Activated CD4-positive, alpha-beta T cell treated with anti-CD3 and anti-CD28 coated beads, Interleukin-2, amount 10 ng/mL, durations not matched to agents 7 days and 5 days (primary cell): ENCODE results near the gene RBPJ. TPM values are rescaled to one million over a fixed set of nuclear protein-coding genes. Genes with fewer than 3 reads are reported as not detected.
"Not testable (repeated sequence)": the region's sequence is repeated elsewhere in the genome, so short reads cannot be mapped to it uniquely, and the experiment has no call there.

ENCODE experiments used
- CTCF ChIA-PET: fragments of 350-600 bp; sonication (Branson Sonifier 250); formaldehyde crosslinking; loops from one replicate; lab custom pipeline; 2021; ENCODE audit warnings: antibody characterized with exemption; lab: Charles Lee
- POLR2A ChIA-PET: fragments of 350-600 bp; sonication (Branson Sonifier 250); formaldehyde crosslinking; loops from one replicate; lab custom pipeline; 2021; ENCODE audit warnings: antibody characterized with exemption; lab: Charles Lee
- DNase-seq: peaks from one replicate; pipeline ENCODE4 v3.0.0-alpha.2; 2020
- H3K27ac Mint-ChIP-seq: one replicate; pipeline ENCODE4 v1.8.0; 2021; ENCODE audit warnings: mild to moderate bottlenecking, moderate library complexity, mixed read lengths
- H3K27me3 Mint-ChIP-seq: one replicate; pipeline ENCODE4 v1.8.0; 2021; ENCODE audit warnings: mixed read lengths
- H3K36me3 Mint-ChIP-seq: one replicate; pipeline ENCODE4 v1.8.0; 2021; ENCODE audit warnings: low read depth, mixed read lengths
- H3K4me1 Mint-ChIP-seq: one replicate; pipeline ENCODE4 v1.8.0; 2021; ENCODE audit warnings: mixed read lengths
- H3K4me3 Mint-ChIP-seq: one replicate; pipeline ENCODE4 v1.8.0; 2021; ENCODE audit warnings: mild to moderate bottlenecking, moderate library complexity, mixed read lengths
- H3K9me3 Mint-ChIP-seq: one replicate; pipeline ENCODE4 v1.8.0; 2021; ENCODE audit warnings: mixed read lengths
- total RNA-seq, 2 experiments: library from RNA; stranded (reverse); gene quantifications; one replicate each; pipeline ENCODE4 v1.2.3, GENCODE V29; 2021

Gene RBPJ
- total RNA-seq, 2 experiments from 2014 or later = 66.4 to 74.9 TPM

GRCh38 chr4:26308568-26308967 lies 12.2 kb upstream of the RBPJ start:
- Mint-ChIP-seq H3K9me3 (no peaks in the 10 kb centered on the region), H3K4me1 (peaks cover 22% of the 10 kb centered on the region), H3K27ac (no peak overlapping the region), H3K27me3 (no peaks in the 10 kb centered on the region), H3K4me3 (no peak overlapping the region), H3K36me3 (no peaks in the 10 kb centered on the region)
- ChIA-PET CTCF (interaction anchor here (1.3 to 3.2 kb wide), 3 partner anchors 10 to 226 kb away, joined by 3 to 9 read pairs (median 3); no protein-coding TSS in a partner anchor), POLR2A (no interaction called here)
- DNase-seq = no peak

GRCh38 chr4:26310264-26310663 lies 10.6 kb upstream of the RBPJ start:
- Mint-ChIP-seq H3K27ac (no peak overlapping the region), H3K4me1 (peaks cover 22% of the 10 kb centered on the region), H3K9me3 (peaks cover 9% of the 10 kb centered on the region), H3K4me3 (no peak overlapping the region), H3K36me3 (peaks cover 7% of the 10 kb centered on the region), H3K27me3 (no peaks in the 10 kb centered on the region)
- DNase-seq = no peak
- ChIA-PET CTCF (interaction anchor here (0.7 to 3.2 kb wide), 5 partner anchors 8 to 206 kb away, joined by 3 to 9 read pairs (median 4); no protein-coding TSS in a partner anchor), POLR2A (no interaction called here)

- H3K27me3 Mint-ChIP-seq = no peaks in the 10 kb centered on the region
- POLR2A ChIA-PET = interaction anchor here (0.6 kb wide), 1 partner anchor 12 kb away, joined by 3 read pairs; no protein-coding TSS in a partner anchor
- peaks cover 14% of the 10 kb centered on the region for H3K36me3 Mint-ChIP-seq
- no peak overlapping the region for H3K4me3 Mint-ChIP-seq
- H3K9me3 Mint-ChIP-seq = peaks cover 16% of the 10 kb centered on the region
- H3K27ac Mint-ChIP-seq = no peak overlapping the region
- no peak for DNase-seq
- H3K4me1 Mint-ChIP-seq = peaks cover 22% of the 10 kb centered on the region
- CTCF ChIA-PET = interaction anchor here (0.6 to 3.2 kb wide), 7 partner anchors 7 to 673 kb away, joined by 3 to 9 read pairs (median 3); no protein-coding TSS in a partner anchor
Observed at GRCh38 chr4:26311633-26312032, 9.2 kb upstream of the RBPJ start.

DNA sequence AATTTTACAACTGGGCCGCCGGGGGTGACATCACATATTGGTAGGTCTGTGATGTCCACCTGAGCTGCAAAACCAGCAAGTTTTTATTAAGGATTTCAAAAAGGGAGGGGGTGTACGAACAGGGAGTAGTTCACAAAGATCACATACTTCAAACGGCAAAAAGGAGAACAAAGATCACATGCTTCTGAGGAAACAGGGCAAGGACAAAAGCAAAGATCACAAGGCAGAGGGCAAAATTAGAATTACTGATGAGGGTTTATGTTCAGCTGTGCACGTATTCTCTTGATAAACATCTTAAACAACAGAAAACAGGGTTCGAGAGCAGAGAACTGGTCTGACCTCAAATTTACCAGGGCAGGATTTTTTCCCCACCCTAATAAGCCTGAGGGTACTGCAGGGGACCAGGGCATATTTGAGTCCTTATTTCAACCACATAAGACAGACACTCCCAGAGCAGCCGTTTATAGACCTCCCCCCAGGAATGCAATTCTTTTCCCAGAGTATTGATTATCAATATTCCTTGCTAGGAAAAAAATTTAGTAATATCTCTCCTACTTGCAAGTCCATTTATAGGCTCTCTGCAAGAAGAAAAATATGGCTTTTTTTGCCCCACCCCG lies 5.4 kb upstream of the RBPJ start:
- H3K4me3 Mint-ChIP-seq, POLR2A ChIA-PET, H3K27ac Mint-ChIP-seq, H3K27me3 Mint-ChIP-seq, CTCF ChIA-PET, DNase-seq: not testable (repeated sequence)
- Mint-ChIP-seq H3K36me3 (peaks cover 23% of the 10 kb centered on the region), H3K9me3 (peaks cover 24% of the 10 kb centered on the region), H3K4me1 (peaks cover 26% of the 10 kb centered on the region)

DNA sequence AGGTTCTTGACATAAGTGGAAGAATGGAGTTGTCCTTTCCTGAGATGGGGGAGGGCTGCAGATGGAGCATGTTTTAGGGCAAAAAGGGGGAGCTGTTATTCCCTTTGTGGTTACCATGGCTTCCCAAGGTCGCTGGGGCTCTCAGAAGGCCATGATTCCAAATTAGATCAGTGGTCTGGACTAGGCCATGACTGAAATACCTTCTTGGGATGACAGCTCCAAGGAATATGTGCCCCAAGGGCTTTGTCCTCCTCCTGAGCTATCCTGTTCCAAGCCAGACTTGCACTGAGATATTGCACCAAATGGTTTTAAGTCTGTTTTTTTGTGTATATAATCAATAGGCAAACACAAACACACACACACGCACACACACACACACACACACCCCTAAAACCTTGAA lies 3.0 kb upstream of the RBPJ start:
- DNase-seq = no peak
- H3K36me3 Mint-ChIP-seq = peaks cover 27% of the 10 kb centered on the region
- H3K27ac Mint-ChIP-seq = peak overlapping the region; percentile 99
- H3K9me3 Mint-ChIP-seq = peaks cover 24% of the 10 kb centered on the region
- peaks cover 20% of the 10 kb centered on the region for H3K4me1 Mint-ChIP-seq
- ChIA-PET POLR2A (no interaction called here), CTCF (interaction anchor here (0.5 to 1.5 kb wide), 4 partner anchors 8 to 544 kb away, joined by 3 to 9 read pairs (median 4); no protein-coding TSS in a partner anchor)
- peak overlapping the region; percentile 96 for H3K4me3 Mint-ChIP-seq
- H3K27me3 Mint-ChIP-seq = no peaks in the 10 kb centered on the region

DNA sequence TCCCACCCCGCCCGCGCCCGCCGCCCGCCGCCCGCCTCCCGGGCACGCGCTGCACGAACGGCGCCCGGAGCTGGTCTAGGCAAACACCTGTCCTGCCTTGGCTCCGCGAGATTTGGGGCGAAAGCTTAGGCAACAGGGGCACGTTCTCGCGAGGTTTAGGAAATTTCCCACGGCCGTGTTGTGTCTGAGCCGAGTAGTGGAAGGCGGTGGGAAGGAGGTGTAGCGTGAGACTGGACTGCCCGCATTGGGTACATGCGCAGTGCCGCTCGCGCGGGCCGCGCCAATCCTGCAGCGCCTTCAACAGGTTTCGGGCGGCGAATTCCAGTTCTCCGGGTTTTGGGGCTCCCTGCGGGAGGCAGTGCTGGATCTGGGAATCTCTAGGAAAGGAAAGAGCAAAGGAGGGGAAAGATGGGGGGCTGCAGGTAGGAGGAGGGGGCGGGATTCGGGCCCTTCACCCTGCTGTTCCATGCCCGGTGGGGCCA lies 1.3 kb upstream of the RBPJ start:
- POLR2A ChIA-PET = interaction anchor here (0.6 to 1.7 kb wide), 5 partner anchors 73 to 244 kb away, joined by 3 to 6 read pairs (median 5); no protein-coding TSS in a partner anchor

GRCh38 chr4:26319949-26320537 lies 771 bp upstream of the RBPJ start:
- H3K27ac Mint-ChIP-seq = peak overlapping the region; percentile 99
- peaks cover 21% of the 10 kb centered on the region for H3K36me3 Mint-ChIP-seq
- peak overlapping the region; percentile 96 for H3K4me3 Mint-ChIP-seq
- peak; percentile 42 for DNase-seq
- no peaks in the 10 kb centered on the region for H3K27me3 Mint-ChIP-seq
- CTCF ChIA-PET = interaction anchor here (0.6 to 2.0 kb wide), 6 partner anchors 8 to 261 kb away, joined by 3 to 6 read pairs (median 3); no protein-coding TSS in a partner anchor
- POLR2A ChIA-PET = interaction anchor here (0.6 to 1.7 kb wide), 4 partner anchors 73 to 244 kb away, joined by 3 to 6 read pairs (median 4); no protein-coding TSS in a partner anchor
- peaks cover 17% of the 10 kb centered on the region for H3K9me3 Mint-ChIP-seq
- peaks cover 37% of the 10 kb centered on the region for H3K4me1 Mint-ChIP-seq

More for the DNA sequence above, 1.3 kb upstream of the RBPJ start:
- peak; percentile 100 for DNase-seq
- H3K9me3 Mint-ChIP-seq = peaks cover 20% of the 10 kb centered on the region
- H3K36me3 Mint-ChIP-seq = peaks cover 23% of the 10 kb centered on the region
- H3K4me1 Mint-ChIP-seq = peaks cover 34% of the 10 kb centered on the region
- CTCF ChIA-PET = interaction anchor here (0.6 to 2.0 kb wide), 11 partner anchors 8 to 260 kb away, joined by 3 to 9 read pairs (median 3); no protein-coding TSS in a partner anchor
- peak overlapping the region; percentile 99 for H3K27ac Mint-ChIP-seq
- H3K4me3 Mint-ChIP-seq = peak overlapping the region; percentile 96
- no peaks in the 10 kb centered on the region for H3K27me3 Mint-ChIP-seq

DNA sequence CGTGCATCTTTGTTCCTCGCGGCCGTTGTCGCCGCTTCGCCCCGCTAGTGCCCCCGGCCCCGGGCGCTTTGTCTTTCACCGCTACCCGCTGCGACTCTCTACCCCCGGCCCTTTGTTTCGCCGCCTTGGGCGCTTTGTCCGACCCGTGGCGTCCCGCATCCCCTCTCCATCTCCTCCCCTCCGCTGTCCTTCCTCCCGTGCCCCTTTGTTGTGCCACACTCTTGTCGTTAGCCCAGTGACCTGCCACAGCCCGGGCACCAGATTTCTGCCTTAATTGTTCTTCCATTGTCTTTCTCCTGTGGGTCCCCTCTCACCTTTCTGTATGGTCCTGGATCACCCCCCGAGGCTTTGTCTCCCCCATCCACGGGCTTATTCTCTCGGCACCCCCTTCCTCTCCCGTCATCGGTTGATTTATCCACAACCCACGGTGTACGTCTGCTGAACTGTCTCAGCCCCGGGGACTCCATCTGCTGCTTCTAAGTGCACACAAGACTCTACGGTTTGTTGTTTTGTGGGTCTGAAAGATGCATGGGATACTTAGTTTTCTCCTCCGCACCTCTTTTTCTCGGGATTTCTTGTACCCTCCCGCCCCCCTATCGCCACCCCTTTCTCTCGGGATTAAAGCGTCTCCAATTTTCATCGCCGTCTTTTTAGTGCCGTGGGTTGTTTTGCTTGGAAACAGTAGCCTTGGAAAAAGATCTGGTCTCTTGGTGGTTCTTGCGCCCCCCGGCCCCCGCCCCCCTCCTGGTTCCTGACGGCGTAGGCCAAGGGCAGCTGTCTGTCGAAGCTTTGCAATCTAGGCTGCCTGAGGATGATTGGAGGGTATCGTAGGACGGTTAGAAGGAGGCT lies 783 bp downstream of the RBPJ start:
- Mint-ChIP-seq H3K9me3 (peaks cover 9% of the 10 kb centered on the region), H3K27ac (peak overlapping the region; percentile 97), H3K4me1 (peaks cover 42% of the 10 kb centered on the region), H3K36me3 (peaks cover 13% of the 10 kb centered on the region), H3K4me3 (peak overlapping the region; percentile 97), H3K27me3 (no peaks in the 10 kb centered on the region)
- DNase-seq = peak; percentile 39
- ChIA-PET CTCF (interaction anchor here (1.2 kb wide), 1 partner anchor 18 kb away, joined by 3 read pairs; no protein-coding TSS in a partner anchor), POLR2A (no interaction called here)

GRCh38 chr4:26322346-26322745 lies 1.5 kb downstream of the RBPJ start:
- ChIA-PET POLR2A (no interaction called here), CTCF (interaction anchor here (1.2 kb wide), 1 partner anchor 17 kb away, joined by 3 read pairs; no protein-coding TSS in a partner anchor)
- Mint-ChIP-seq H3K9me3 (peaks cover 3% of the 10 kb centered on the region), H3K4me1 (peaks cover 40% of the 10 kb centered on the region), H3K36me3 (peaks cover 7% of the 10 kb centered on the region), H3K27ac (peak overlapping the region; percentile 97), H3K27me3 (no peaks in the 10 kb centered on the region), H3K4me3 (peak overlapping the region; percentile 97)
- DNase-seq = no peak

- Mint-ChIP-seq H3K4me1 (peaks cover 32% of the 10 kb centered on the region), H3K27me3 (no peaks in the 10 kb centered on the region), H3K36me3 (peaks cover 4% of the 10 kb centered on the region), H3K27ac (no peak overlapping the region), H3K4me3 (no peak overlapping the region), H3K9me3 (no peaks in the 10 kb centered on the region)
- ChIA-PET CTCF (interaction anchor here (1.6 to 1.9 kb wide), 2 partner anchors 251 to 294 kb away, joined by 3 to 11 read pairs; no protein-coding TSS in a partner anchor), POLR2A (no interaction called here)
- DNase-seq = no peak
Observed at GRCh38 chr4:26323821-26324220, 3.0 kb downstream of the RBPJ start.

- ChIA-PET POLR2A (interaction anchor here (0.7 to 1.7 kb wide), 2 partner anchors 249 to 455 kb away, joined by 3 to 5 read pairs; no protein-coding TSS in a partner anchor), CTCF (interaction anchor here (0.8 to 1.9 kb wide), 18 partner anchors 31 to 338 kb away, joined by 3 to 11 read pairs (median 4); no protein-coding TSS in a partner anchor)
- peak; percentile 58 for DNase-seq
- Mint-ChIP-seq H3K9me3 (no peaks in the 10 kb centered on the region), H3K36me3 (peaks cover 4% of the 10 kb centered on the region), H3K4me3 (no peak overlapping the region), H3K4me1 (peaks cover 35% of the 10 kb centered on the region), H3K27ac (no peak overlapping the region), H3K27me3 (no peaks in the 10 kb centered on the region)
Observed at GRCh38 chr4:26325191-26325590, 4.4 kb downstream of the RBPJ start.

DNA sequence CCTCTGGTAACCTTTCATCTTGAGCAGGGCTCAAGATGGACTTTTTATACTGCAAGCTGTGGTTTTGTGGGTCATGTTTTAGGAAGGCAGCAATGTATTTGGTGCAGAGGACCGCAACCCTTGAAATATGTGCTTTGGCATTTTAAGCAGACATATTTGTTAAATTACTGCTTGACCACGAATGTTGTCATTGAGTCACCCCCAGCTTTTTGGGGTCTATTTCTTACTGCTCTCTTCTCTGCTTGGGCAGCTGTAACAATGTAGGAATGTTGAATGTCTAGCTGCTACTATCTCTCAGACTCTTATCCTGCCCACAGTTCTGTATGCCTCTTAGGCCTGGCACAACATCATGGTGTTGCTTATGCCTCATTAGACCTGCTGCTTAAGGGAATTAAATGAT lies 6.0 kb downstream of the RBPJ start:
- peaks cover 2% of the 10 kb centered on the region for H3K36me3 Mint-ChIP-seq
- POLR2A ChIA-PET = no interaction called here
- peaks cover 44% of the 10 kb centered on the region for H3K4me1 Mint-ChIP-seq

More for the DNA sequence above, 6.0 kb downstream of the RBPJ start:
- no peaks in the 10 kb centered on the region for H3K9me3 Mint-ChIP-seq
- no peak overlapping the region for H3K27ac Mint-ChIP-seq
- DNase-seq = no peak
- no peak overlapping the region for H3K4me3 Mint-ChIP-seq
- CTCF ChIA-PET = interaction anchor here (0.8 to 1.3 kb wide), 4 partner anchors 8 to 268 kb away, joined by 3 to 5 read pairs (median 4); no protein-coding TSS in a partner anchor
- H3K27me3 Mint-ChIP-seq = no peaks in the 10 kb centered on the region
